Sigmoid colon (tissue), 4 donors: ENCODE data around the gene COL5A1.
A peak's percentile ranks its signal among the peaks of the same experiment; 100 is the strongest.

Experiments
- CTCF ChIP-seq, 4 experiments: fragments of 450-650 bp in 3 of 4; fragments of 200-600 bp in 1 of 4; IDR thresholded peaks; one replicate each; pipeline ENCODE4 v1.5.1; 2016 to 2019; ENCODE audit warnings: antibody characterized with exemption in 4 of 4, mild to moderate bottlenecking in 3 of 4, moderate library complexity in 2 of 4
- EP300 ChIP-seq, 4 donors: sonication (generic); formaldehyde crosslinking; IDR thresholded peaks; one replicate each; pipeline ENCODE4 v1.6.1; 2017; ENCODE audit warnings: antibody characterized with exemption in 4 of 4
- POLR2A ChIP-seq, 2 donors: fragments of 450-650 bp; IDR thresholded peaks; one replicate each; pipeline ENCODE4 v1.6.1; 2016; ENCODE audit warnings: antibody characterized with exemption in 2 of 2, mild to moderate bottlenecking in 2 of 2, moderate library complexity in 2 of 2
- POLR2AphosphoS5 ChIP-seq, 4 donors: sonication (generic); formaldehyde crosslinking; IDR thresholded peaks; one replicate each; pipeline ENCODE4 v1.6.1; 2017; ENCODE audit warnings: antibody characterized with exemption in 4 of 4

GRCh38 chr9:134712926-134713325 is 71.3 kb downstream of the COL5A1 start:
- TF ChIP-seq POLR2A (IDR thresholded peaks at IDR 0.05): no peak
- no peak for TF ChIP-seq CTCF (IDR thresholded peaks at IDR 0.05)
- peak in 1 of 4 donors; percentile 21 for TF ChIP-seq POLR2AphosphoS5 (IDR thresholded peaks at IDR 0.05)
- TF ChIP-seq EP300 (IDR thresholded peaks at IDR 0.05): no peak
